ENCODE data around the gene FCSK.
A peak's percentile ranks its signal among the peaks of the same experiment; 100 is the strongest.

The FCSK gene

DNA sequence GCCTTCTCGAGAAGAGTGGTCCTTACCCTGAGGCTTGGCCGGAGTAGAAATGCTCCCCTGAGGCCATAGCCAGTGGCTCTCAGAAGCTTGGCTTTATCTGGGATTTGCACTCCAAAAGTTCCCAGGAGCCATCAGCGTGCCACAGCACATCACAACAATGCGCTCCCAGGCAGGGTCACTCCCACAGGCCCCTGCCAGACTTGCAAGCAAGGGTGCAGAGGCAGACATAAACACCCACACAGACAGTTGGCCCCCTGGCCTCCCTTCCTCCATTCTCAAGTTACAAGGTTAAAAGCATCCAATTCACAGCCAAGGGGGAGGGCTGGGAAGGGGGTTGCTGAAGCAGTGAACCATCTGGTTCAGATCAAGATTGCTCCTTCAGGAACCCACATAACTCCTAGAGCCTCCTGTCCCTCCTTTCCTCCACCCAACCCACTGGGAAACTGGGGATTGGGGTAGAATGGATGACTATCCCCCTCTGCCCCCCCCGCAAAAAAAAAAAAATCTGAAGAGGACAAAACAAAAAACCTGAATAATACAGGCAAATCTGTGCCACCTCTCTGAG lies 17.3 kb upstream of the FCSK start:
- ChIA-PET CTCF (interaction anchor here (1.0 kb wide), 1 partner anchor 26 kb away, joined by 3 read pairs; no protein-coding TSS in a partner anchor), POLR2A (interaction anchor here (1.5 to 3.3 kb wide), 3 partner anchors 9 to 62 kb away, joined by 3 to 19 read pairs (median 6); no protein-coding TSS in a partner anchor)

DNA sequence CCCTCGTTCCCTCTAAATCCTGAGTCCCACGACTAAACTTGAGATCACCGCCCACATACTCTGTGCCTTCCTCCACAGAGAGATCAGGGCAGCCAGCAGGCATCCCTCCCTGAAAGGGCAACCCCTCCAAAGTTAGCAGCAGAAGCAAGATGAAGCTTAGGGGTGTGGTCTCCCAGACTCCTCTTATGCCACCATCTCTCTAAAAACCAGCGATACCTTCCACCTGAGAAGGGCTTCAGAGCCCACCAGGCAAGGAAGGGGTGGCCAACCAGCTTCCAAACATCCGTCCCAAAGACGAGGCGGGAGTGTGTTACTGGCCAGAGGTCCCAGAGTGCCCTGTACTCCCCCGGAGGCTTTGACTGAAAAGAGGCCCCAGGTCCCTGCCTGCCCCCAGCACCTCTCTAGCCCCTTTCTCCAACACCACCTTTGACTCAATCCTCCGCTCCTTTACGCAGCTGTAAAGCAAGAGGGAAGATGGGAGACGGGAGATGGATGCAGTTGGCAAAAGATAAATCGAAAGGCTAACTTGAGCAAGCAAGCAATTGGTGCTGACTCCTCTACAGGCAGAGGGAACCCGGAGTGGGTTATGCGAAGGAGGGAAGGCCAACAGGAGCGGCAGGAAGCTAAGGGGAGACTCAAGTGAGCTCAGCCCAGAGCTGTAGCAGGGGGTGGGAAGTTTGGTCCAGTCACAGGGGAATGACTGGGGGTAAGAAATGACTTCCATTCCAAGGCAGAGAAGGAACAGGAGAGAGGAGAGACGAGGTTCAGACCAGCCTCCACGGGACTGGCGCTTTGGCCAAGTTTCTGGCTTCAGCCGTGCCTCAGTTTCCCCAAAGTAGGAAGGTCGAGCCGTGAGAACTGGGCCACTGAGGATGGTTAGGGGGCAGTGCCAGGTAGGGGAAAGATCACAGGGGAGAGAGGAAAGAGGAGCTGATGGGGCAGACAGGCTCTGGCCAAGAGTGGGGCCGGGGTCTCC lies 16.5 kb upstream of the FCSK start:
- CTCF ChIA-PET, result interaction anchor here (1.0 to 2.1 kb wide), 4 partner anchors 15 to 26 kb away, joined by 3 to 10 read pairs (median 4); partner anchors contain the start of gene FCSK
- H3K4me3 ChIP-seq (ENCODE audit: low read depth, low read length), result peak overlapping the region; percentile 92
- TF ChIP-seq, protein P1, sequence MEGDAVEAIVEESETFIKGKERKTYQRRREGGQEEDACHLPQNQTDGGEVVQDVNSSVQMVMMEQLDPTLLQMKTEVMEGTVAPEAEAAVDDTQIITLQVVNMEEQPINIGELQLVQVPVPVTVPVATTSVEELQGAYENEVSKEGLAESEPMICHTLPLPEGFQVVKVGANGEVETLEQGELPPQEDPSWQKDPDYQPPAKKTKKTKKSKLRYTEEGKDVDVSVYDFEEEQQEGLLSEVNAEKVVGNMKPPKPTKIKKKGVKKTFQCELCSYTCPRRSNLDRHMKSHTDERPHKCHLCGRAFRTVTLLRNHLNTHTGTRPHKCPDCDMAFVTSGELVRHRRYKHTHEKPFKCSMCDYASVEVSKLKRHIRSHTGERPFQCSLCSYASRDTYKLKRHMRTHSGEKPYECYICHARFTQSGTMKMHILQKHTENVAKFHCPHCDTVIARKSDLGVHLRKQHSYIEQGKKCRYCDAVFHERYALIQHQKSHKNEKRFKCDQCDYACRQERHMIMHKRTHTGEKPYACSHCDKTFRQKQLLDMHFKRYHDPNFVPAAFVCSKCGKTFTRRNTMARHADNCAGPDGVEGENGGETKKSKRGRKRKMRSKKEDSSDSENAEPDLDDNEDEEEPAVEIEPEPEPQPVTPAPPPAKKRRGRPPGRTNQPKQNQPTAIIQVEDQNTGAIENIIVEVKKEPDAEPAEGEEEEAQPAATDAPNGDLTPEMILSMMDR (IDR thresholded peaks at IDR 0.05; ENCODE audit: insufficient read depth, low read length, missing control alignments), result no peak
- POLR2A ChIA-PET, result interaction anchor here (0.7 to 3.3 kb wide), 5 partner anchors 10 to 81 kb away, joined by 3 to 19 read pairs (median 3); no protein-coding TSS in a partner anchor
- DNase-seq (ENCODE audit: low read depth, low spot score), result no peak

More for the DNA sequence above, 17.3 kb upstream of the FCSK start:
- H3K4me3 ChIP-seq (ENCODE audit: low read depth, low read length), result peak overlapping the region; percentile 92
- TF ChIP-seq, protein P1 (IDR thresholded peaks at IDR 0.05; ENCODE audit: insufficient read depth, low read length, missing control alignments), result no peak
- peak; percentile 74 for DNase-seq (ENCODE audit: low read depth, low spot score)

DNA sequence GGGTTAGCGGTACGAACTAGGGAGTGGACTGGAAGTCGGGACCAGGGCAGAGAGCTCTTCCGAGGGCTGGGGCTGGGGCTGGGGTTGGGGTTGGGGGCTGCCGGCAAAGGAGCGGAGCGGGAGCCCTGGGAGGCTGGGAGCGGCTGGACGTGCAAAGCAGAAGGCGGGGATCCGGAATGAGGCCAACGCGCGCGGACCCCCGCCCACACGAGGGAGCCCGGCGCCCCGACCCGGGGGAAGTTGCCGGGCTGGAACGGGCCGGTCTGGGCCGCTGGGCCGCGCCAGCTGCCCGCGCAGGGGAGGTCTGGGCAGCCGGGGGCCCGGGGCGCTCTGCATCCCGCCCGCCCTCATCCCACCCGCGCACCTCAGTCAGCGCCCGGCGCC lies 15.8 kb upstream of the FCSK start:
- TF ChIP-seq, protein P1 (IDR thresholded peaks at IDR 0.05; ENCODE audit: insufficient read depth, low read length, missing control alignments), result no peak
- ChIA-PET CTCF (interaction anchor here (1.0 to 2.1 kb wide), 3 partner anchors 15 to 21 kb away, joined by 3 to 10 read pairs (median 4); partner anchors contain the start of gene FCSK), POLR2A (interaction anchor here (0.7 to 3.3 kb wide), 5 partner anchors 11 to 80 kb away, joined by 3 to 19 read pairs (median 3); no protein-coding TSS in a partner anchor)
- no peak for DNase-seq (ENCODE audit: low read depth, low spot score)
- H3K4me3 ChIP-seq (ENCODE audit: low read depth, low read length), result peak overlapping the region; percentile 92

DNA sequence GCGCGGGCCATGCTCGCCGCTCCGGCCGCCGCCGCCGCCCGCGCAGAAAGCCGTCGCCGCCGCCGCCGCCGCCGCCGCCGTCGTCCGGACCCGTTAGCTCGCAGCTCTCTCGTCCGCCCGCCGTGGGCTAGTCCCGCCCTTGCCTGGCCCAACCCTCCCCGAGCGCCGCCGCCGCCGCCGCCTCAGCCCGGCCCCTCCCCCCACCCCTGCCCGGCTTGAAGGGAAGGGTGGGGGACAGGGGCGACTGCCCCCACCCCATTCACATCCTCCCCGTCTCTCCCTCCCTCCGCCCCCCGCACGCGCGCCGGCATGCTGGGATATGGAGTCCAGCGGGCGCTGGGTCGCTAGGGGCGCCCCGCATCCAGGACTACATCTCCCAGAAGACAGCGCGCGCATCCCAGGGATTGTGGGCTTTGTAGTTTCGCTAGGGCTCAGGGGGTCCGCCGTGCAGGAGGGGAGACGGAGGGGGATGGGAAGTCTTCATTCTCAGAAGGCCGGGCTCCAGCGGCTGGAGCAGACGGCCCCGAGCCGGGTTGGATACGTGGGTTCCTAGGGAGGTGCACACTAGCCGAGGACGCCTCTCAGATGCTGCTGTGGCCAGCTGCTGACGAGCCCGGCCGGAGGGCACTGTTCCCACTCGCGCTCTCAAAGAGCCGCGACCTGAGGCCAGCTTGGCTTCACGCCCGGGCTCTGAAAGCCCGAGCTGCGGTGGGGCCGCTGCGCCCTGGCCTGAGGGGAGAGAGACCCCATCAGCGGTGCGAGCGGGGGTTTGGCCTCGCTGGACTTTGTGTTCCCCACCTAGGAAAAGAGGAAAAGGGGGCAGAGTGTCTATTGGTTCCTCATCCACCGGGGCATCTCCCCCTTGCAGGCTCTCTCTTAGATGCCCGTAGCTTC lies 15.2 kb upstream of the FCSK start, which contains the start of gene ST3GAL2:
Gene ST3GAL2, minus strand, starts transcription at position 132 of the 894 bp plus-strand sequence. CDS start 40,570 bp downstream, outside the sequence.
- CTCF ChIA-PET, result interaction anchor here (1.0 to 2.1 kb wide), 4 partner anchors 14 to 23 kb away, joined by 3 to 10 read pairs (median 4); partner anchors contain the start of gene FCSK

More for the DNA sequence above, 15.2 kb upstream of the FCSK start, which contains the start of gene ST3GAL2:
- TF ChIP-seq, protein P1 (IDR thresholded peaks at IDR 0.05; ENCODE audit: insufficient read depth, low read length, missing control alignments), result peak; percentile 38
- no peak for DNase-seq (ENCODE audit: low read depth, low spot score)
- POLR2A ChIA-PET, result interaction anchor here (1.8 to 3.3 kb wide), 2 partner anchors 11 to 59 kb away, joined by 6 to 19 read pairs; no protein-coding TSS in a partner anchor
- peak within 1 kb of the TSS; percentile 92 for H3K4me3 ChIP-seq (ENCODE audit: low read depth, low read length)

All from AG04449 (cell line).